ENCODE data around the gene SMARCB1.

SMARCB1 gene

DNA sequence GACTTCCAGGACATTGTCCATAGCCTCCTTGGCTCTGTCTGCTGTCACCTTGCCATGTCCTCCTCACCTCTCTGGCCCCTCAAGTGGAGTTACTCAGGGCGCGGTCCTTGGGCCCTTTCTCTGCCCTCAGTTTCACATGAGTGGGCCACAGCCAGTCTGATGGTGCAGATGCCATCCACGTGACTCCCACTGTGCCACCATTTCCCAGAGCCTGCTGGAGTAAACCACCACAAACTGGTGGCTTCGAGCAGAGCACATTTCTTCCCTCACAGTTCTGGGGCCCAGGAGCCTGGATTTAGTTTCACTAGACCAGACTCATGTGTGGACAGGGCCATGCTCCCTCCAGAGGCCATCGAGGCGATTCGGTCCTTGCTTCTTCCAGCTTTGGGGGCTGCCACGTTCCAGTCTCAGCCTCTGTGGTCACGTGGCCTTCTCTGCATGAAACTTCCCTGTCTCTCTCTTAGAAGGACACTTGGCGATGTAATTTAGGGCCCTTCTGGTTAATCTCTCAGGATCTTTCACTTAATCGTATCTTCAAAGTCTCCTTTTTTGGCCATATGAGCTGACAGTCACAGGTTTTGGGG, 14.6 kb downstream of the SMARCB1 start:
- no peak for DNase-seq (ENCODE audit: low read depth in 2 of 2)
- H3K4me3 ChIP-seq (replicated peaks in 1 of 2; ENCODE audit: low read depth in 2 of 2, low read length in 2 of 2), result no peak overlapping the region
- TF ChIP-seq, protein P1, sequence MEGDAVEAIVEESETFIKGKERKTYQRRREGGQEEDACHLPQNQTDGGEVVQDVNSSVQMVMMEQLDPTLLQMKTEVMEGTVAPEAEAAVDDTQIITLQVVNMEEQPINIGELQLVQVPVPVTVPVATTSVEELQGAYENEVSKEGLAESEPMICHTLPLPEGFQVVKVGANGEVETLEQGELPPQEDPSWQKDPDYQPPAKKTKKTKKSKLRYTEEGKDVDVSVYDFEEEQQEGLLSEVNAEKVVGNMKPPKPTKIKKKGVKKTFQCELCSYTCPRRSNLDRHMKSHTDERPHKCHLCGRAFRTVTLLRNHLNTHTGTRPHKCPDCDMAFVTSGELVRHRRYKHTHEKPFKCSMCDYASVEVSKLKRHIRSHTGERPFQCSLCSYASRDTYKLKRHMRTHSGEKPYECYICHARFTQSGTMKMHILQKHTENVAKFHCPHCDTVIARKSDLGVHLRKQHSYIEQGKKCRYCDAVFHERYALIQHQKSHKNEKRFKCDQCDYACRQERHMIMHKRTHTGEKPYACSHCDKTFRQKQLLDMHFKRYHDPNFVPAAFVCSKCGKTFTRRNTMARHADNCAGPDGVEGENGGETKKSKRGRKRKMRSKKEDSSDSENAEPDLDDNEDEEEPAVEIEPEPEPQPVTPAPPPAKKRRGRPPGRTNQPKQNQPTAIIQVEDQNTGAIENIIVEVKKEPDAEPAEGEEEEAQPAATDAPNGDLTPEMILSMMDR (IDR thresholded peaks at IDR 0.05; ENCODE audit: low read depth, low read length), result no peak

DNA sequence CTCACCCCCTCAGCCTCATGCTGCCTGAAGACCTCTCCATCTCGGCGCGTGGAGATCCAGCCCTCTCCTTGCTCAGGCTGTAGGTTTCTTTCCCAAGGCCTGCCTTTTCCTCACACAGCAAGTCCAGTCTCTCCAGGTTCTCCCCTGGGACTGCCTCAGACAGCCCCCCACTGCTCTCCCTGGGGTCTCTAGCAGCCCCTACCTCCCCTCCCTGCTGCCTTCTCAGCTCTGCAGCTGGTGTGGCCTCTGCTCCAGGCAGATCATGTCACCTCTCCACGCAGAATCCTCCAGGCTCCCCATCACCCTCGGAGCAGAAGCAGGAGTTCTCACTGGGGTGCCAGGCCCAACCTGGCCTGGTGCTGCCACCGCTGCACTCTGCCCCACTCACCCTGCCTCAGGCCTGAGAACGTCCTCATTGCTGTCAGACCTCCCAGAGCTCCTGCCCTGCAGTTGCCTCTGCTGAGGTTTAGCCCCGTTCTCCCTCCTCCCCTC, 15.2 kb downstream of the SMARCB1 start:
- TF ChIP-seq, protein P1 (IDR thresholded peaks at IDR 0.05; ENCODE audit: low read depth, low read length), result no peak
- DNase-seq (ENCODE audit: low read depth in 2 of 2), result no peak
- no peak overlapping the region for H3K4me3 ChIP-seq (replicated peaks in 1 of 2; ENCODE audit: low read depth in 2 of 2, low read length in 2 of 2)

DNA sequence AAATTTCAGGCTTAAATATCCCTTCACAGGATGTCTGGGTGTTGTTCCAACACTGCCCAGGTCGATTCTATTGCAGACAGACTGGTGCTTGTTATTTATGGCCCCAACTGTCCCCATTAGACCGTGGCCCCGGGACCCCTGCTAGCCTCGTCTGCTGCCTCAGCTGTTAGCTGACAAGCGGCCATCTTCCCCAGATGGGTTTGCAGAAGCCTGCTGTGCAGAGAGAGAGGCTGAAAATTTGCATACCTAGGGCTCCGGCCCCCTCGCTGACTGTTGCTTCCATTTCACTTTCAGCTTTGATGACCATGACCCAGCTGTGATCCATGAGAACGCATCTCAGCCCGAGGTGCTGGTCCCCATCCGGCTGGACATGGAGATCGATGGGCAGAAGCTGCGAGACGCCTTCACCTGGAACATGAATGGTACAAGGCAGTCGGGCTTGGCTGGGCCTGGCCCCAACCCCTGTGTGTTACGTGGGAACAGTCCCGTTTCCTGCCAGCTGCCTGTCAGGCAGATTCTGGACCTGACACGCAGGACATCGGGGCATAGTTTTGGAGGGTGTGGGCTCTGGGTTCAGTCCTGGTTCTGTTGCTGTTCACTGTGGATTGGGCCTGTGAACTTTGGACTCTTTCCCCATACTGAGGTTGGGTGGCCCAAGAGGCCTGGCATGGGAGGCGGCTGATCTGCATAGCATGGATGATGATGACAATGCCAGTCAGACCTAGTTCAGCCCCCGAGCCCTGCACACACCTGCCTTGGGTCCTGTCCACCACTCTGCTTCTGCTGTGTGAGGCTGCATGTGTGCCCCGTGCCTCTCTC, 16.4 kb downstream of the SMARCB1 start:
- TF ChIP-seq, protein P1 (IDR thresholded peaks at IDR 0.05; ENCODE audit: low read depth, low read length), result no peak
- H3K4me3 ChIP-seq (replicated peaks in 1 of 2; ENCODE audit: low read depth in 2 of 2, low read length in 2 of 2), result no peak overlapping the region
- no peak for DNase-seq (ENCODE audit: low read depth in 2 of 2)

DNA sequence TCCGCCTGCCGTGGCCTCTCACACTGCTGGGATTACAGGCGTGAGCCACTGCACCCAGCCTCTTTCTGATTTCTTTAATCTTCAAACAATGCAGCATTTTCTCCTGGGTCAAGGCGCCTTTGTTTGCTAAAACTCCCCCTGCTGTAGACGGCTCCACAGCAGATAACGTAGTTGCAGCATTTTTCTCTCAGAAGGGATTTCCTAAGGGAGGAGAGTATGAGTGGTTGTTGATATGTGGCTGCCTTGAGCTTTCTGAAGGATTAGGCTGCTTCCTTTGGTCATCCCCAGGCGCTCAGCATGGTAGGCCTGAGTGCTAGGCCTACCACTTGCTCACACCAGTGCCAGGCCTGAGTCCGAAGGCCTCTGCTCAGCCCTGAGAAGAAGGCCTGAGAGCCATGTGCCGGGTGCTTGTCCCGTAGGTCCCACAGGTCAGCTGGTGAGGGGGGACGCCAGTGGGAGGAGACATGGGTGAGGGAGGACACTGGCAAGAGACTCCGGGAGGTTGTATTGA, 18.1 kb downstream of the SMARCB1 start:
- no peak overlapping the region for H3K4me3 ChIP-seq (replicated peaks in 1 of 2; ENCODE audit: low read depth in 2 of 2, low read length in 2 of 2)
- TF ChIP-seq, protein P1 (IDR thresholded peaks at IDR 0.05; ENCODE audit: low read depth, low read length), result no peak

DNA sequence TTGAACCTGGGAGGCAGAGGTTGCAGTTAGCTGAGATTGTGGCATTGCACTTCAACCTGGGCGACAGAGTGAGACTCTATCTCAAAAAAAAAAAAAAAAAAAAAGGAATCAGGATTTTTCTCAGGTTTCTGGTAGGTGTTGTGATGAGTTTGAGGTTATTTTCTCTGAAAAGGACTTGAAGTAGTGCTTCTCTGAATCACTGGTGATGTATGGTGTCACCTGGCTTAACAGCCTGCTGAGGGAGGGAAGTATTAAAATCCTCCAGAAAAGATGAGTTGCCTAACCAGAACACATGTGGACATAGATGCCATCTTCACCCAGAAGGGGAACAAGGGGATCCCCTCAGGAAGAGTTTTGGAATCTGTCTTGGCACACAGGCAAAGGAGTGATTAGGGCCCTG, 20.1 kb downstream of the SMARCB1 start:
- DNase-seq (ENCODE audit: low read depth in 2 of 2), result no peak
- no peak overlapping the region for H3K4me3 ChIP-seq (replicated peaks in 1 of 2; ENCODE audit: low read depth in 2 of 2, low read length in 2 of 2)
- TF ChIP-seq, protein P1 (IDR thresholded peaks at IDR 0.05; ENCODE audit: low read depth, low read length), result no peak

More for the DNA sequence above, 18.1 kb downstream of the SMARCB1 start:
- DNase-seq (ENCODE audit: low read depth in 2 of 2), result peak in 1 of 2 donors; percentile 70

DNA sequence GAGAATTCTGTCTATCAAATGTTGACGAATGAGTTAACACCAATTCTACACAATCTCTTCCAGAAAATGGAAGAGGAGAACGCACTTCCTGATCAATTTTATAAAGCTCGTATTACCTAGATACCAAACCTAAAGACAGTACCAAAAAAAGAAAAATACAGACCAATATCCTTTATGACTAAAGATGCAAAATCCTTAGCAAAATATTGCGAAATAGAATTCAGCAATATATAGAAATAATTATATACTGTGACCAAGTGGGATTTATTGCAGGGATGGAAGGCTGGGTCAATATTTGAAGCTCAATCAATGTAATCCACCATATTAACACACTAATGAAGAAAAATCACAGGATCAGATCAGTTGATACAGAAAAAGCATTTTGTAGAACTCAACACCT, 25.6 kb downstream of the SMARCB1 start:
- DNase-seq (ENCODE audit: low read depth in 2 of 2), result no peak
- TF ChIP-seq, protein P1 (IDR thresholded peaks at IDR 0.05; ENCODE audit: low read depth, low read length), result no peak
- H3K4me3 ChIP-seq (replicated peaks in 1 of 2; ENCODE audit: low read depth in 2 of 2, low read length in 2 of 2), result no peak overlapping the region

All from cardiac fibroblast (primary cell).